BJ (cell line): ENCODE results near the gene GPR180. TPM values are rescaled to one million over a fixed set of nuclear protein-coding genes. Genes with fewer than 3 reads are reported as not detected.

Experiments
- CTCF ChIA-PET: fragments of 350-600 bp; formaldehyde crosslinking; extraction: SDS; loops from one replicate; lab custom pipeline; 2021; ENCODE audit warnings: antibody characterized with exemption, inconsistent platforms; lab: Yijun Ruan, JAX
- POLR2A ChIA-PET: fragments of 300-600 bp; sonication (Branson Sonifier 250); formaldehyde crosslinking; extraction: SDS; loops from one replicate; lab custom pipeline; 2021; ENCODE audit warnings: antibody characterized with exemption; lab: Charles Lee
- DNase-seq: peaks from one replicate; pipeline ENCODE4 v3.0.0-alpha.2; 2011; ENCODE audit warnings: low read depth
- H3K27me3 ChIP-seq: 2 replicates; pipeline ENCODE4 v1.6.0; 2011; ENCODE audit warnings: low read length; ENCODE audit not compliant: control insufficient read depth, insufficient read depth
- H3K36me3 ChIP-seq: 2 replicates; pipeline ENCODE4 v1.5.1; 2011; ENCODE audit warnings: low read length; ENCODE audit not compliant: control insufficient read depth, insufficient read depth
- H3K4me3 ChIP-seq: 2 replicates; pipeline ENCODE4 v1.5.1; 2011; ENCODE audit warnings: low read depth, mild to moderate bottlenecking, control low read depth, low read length
- CTCF ChIP-seq: IDR thresholded peaks from 2 replicates; pipeline ENCODE4 v1.5.1; 2011; ENCODE audit warnings: low read depth, mild to moderate bottlenecking, control low read depth, inconsistent platforms, low read length, moderate library complexity; ENCODE audit not compliant: insufficient read depth
- polyA plus RNA-seq: library from polyadenylated mRNA; depleted of rRNA; stranded (reverse); fragments of >200 nt; gene quantifications from 2 replicates; pipeline ENCODE4 v1.2.3, GENCODE V29; 2011

The GPR180 gene
- polyA plus RNA-seq, 1 experiment, result 2.4 TPM

DNA sequence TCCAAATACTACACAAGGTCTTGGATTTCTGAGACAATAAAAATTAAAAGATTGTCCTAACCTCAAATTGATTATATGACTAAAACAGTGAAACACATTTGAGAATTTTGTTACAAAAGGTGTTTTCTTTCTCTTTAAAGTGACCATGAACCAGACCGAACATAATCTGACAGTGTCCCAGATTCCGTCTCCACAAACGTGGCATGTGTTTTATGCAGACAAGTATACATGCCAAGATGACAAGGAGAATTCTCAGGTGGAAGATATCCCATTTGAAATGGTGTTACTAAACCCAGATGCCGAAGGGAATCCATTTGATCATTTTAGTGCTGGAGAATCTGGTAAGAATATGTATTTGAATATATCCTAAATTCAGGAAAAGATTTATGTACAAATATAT, 10.4 kb downstream of the GPR180 start:
- POLR2A ChIA-PET, result no interaction called here
- DNase-seq, result no peak
- no peak for TF ChIP-seq CTCF
- H3K27me3 ChIP-seq, result no peaks in the 10 kb centered on the region
- H3K4me3 ChIP-seq, result no peak overlapping the region
- CTCF ChIA-PET, result no interaction called here
- H3K36me3 ChIP-seq, result peaks cover 8% of the 10 kb centered on the region

GRCh38 chr13:94613051-94613450, 11.4 kb downstream of the GPR180 start:
- CTCF ChIA-PET, result no interaction called here
- peaks cover 7% of the 10 kb centered on the region for H3K36me3 ChIP-seq
- no peak for TF ChIP-seq CTCF
- no peaks in the 10 kb centered on the region for H3K27me3 ChIP-seq
- H3K4me3 ChIP-seq, result no peak overlapping the region
- POLR2A ChIA-PET, result no interaction called here
- no peak for DNase-seq

DNA sequence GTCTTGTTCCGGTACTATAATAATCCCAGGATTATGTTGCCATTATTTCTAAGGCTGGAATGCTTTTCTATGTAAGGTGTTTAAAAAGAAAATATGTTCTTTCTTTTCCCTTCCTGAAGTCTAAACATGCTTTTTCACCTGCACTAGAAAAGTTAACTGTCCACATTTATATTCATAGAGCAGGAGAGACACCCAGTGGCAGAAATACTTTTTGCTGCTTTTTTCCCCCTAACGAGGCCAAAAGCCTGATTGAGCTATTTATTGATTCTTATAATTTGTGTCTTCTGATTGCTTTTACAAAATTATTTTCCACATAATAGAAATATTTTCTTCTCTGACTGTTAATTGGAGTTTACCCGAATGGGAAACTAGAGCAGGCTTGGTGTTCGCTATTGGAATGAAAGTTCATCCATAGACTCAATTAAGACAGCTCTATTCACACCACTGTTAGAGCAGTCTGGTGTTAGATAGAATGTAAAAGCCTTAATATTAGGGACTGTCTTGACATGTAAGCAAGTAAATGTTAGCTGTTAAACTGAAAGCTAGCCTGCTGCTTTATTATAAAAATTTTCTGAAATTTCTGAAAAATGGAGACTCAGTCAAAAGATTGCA, 15.8 kb downstream of the GPR180 start:
- Histone ChIP-seq H3K4me3 (no peak overlapping the region), H3K27me3 (no peaks in the 10 kb centered on the region), H3K36me3 (peaks cover 4% of the 10 kb centered on the region)
- DNase-seq, result no peak
- POLR2A ChIA-PET, result no interaction called here
- peak; percentile 52 for TF ChIP-seq CTCF
- CTCF ChIA-PET, result interaction anchor here (0.5 to 5.3 kb wide), 13 partner anchors 10 to 545 kb away, joined by 3 to 67 read pairs (median 3); no protein-coding TSS in a partner anchor

GRCh38 chr13:94620286-94620896, 18.7 kb downstream of the GPR180 start:
- POLR2A ChIA-PET, result no interaction called here
- H3K27me3 ChIP-seq, result no peaks in the 10 kb centered on the region
- TF ChIP-seq CTCF, result peak; percentile 69
- no peak overlapping the region for H3K4me3 ChIP-seq
- H3K36me3 ChIP-seq, result peaks cover 8% of the 10 kb centered on the region
- no peak for DNase-seq
- CTCF ChIA-PET, result interaction anchor here (0.8 to 2.4 kb wide), 16 partner anchors 9 to 535 kb away, joined by 3 to 15 read pairs (median 5); partner anchors contain the start of genes GPR180 and TGDS

GRCh38 chr13:94622344-94622743, 20.7 kb downstream of the GPR180 start:
- no peak for DNase-seq
- POLR2A ChIA-PET, result no interaction called here
- TF ChIP-seq CTCF, result no peak
- Histone ChIP-seq H3K27me3 (no peaks in the 10 kb centered on the region), H3K36me3 (peaks cover 4% of the 10 kb centered on the region), H3K4me3 (no peak overlapping the region)
- CTCF ChIA-PET, result interaction anchor here (0.7 to 1.3 kb wide), 2 partner anchors 58 to 534 kb away, joined by 3 read pairs; no protein-coding TSS in a partner anchor
